H9 (cell line): Measurements from ENCODE around the gene DACT2. TPM values are rescaled to one million over a fixed set of nuclear protein-coding genes. Genes with fewer than 3 reads are reported as not detected.

Source experiments
- DNase-seq: peaks from one replicate; pipeline ENCODE4 v3.0.0-alpha.2; 2017
- H2AFZ ChIP-seq: one replicate; pipeline ENCODE4 v1.6.1; 2013; ENCODE audit warnings: mild to moderate bottlenecking, low read length, control low read depth, moderate library complexity
- H2AK5ac ChIP-seq: 2 replicates; pipeline ENCODE4 v1.6.1; 2013; ENCODE audit warnings: low read length, control low read depth, mixed read lengths; ENCODE audit not compliant: insufficient read length
- H2BK120ac ChIP-seq: one replicate; pipeline ENCODE4 v1.6.1; 2013; ENCODE audit warnings: low read depth, mild to moderate bottlenecking, low read length, control low read depth, inconsistent platforms; ENCODE audit not compliant: poor library complexity, severe bottlenecking
- H2BK12ac ChIP-seq: 2 replicates; pipeline ENCODE4 v1.6.1; 2013; ENCODE audit warnings: low read length, control low read depth, mixed read lengths, low read depth; ENCODE audit not compliant: insufficient read length
- H2BK15ac ChIP-seq: 2 replicates; pipeline ENCODE4 v1.6.1; 2013; ENCODE audit warnings: low read depth, low read length, control low read depth
- H2BK20ac ChIP-seq: one replicate; pipeline ENCODE4 v1.6.1; 2013; ENCODE audit warnings: low read depth, mild to moderate bottlenecking, low read length, control low read depth, inconsistent platforms; ENCODE audit not compliant: poor library complexity, severe bottlenecking
- H2BK5ac ChIP-seq: 2 replicates; pipeline ENCODE4 v1.6.1; 2013; ENCODE audit warnings: low read length, control low read depth, mixed read lengths; ENCODE audit not compliant: insufficient read length
- H3K14ac ChIP-seq: 2 replicates; pipeline ENCODE4 v1.6.1; 2013; ENCODE audit warnings: low read length, control low read depth; ENCODE audit not compliant: insufficient read depth
- H3K18ac ChIP-seq: 2 replicates; pipeline ENCODE4 v1.6.1; 2013; ENCODE audit warnings: low read depth, mild to moderate bottlenecking, mixed read lengths, low read length, control low read depth; ENCODE audit not compliant: insufficient read length
- H3K23ac ChIP-seq: 2 replicates; pipeline ENCODE4 v1.6.1; 2013; ENCODE audit warnings: low read length, control low read depth, mixed read lengths, low read depth; ENCODE audit not compliant: insufficient read length
- H3K23me2 ChIP-seq: 2 replicates; pipeline ENCODE4 v1.6.1; 2013; ENCODE audit warnings: low read depth, mild to moderate bottlenecking, mixed read lengths, low read length, control low read depth; ENCODE audit not compliant: insufficient read length, poor library complexity, severe bottlenecking
- H3K27ac ChIP-seq: 2 replicates; pipeline ENCODE4 v1.5.1; 2013; ENCODE audit warnings: low read length, control low read depth, mixed read lengths, low read depth; ENCODE audit not compliant: insufficient read length
- H3K27me3 ChIP-seq: 2 replicates; pipeline ENCODE4 v1.6.1; 2013; ENCODE audit warnings: low read length, control low read depth, inconsistent platforms; ENCODE audit not compliant: insufficient read depth
- H3K4ac ChIP-seq: 2 replicates; pipeline ENCODE4 v1.6.1; 2013; ENCODE audit warnings: low read depth, mild to moderate bottlenecking, control low read depth, inconsistent platforms, low read length, moderate library complexity
- H3K4me1 ChIP-seq: 2 replicates; pipeline ENCODE4 v1.6.1; 2013; ENCODE audit warnings: low read length, control low read depth, inconsistent platforms; ENCODE audit not compliant: insufficient read depth
- H3K4me2 ChIP-seq: 2 replicates; pipeline ENCODE4 v1.6.1; 2013; ENCODE audit warnings: low read length, control low read depth, mixed read lengths; ENCODE audit not compliant: insufficient read length, insufficient read depth
- H3K56ac ChIP-seq: 2 replicates; pipeline ENCODE4 v1.6.1; 2013; ENCODE audit warnings: low read depth, mild to moderate bottlenecking, mixed read lengths, low read length, control low read depth; ENCODE audit not compliant: insufficient read length
- H3K79me1 ChIP-seq: 2 replicates; pipeline ENCODE4 v1.6.1; 2013; ENCODE audit warnings: low read depth, mild to moderate bottlenecking, moderate library complexity, low read length, control low read depth, inconsistent platforms; ENCODE audit not compliant: insufficient read depth, poor library complexity, severe bottlenecking
- H3K79me2 ChIP-seq: 2 replicates; pipeline ENCODE4 v1.6.1; 2013; ENCODE audit warnings: low read length, control low read depth, inconsistent platforms; ENCODE audit not compliant: insufficient read depth
- H3K9ac ChIP-seq: 2 replicates; pipeline ENCODE4 v1.6.1; 2013; ENCODE audit warnings: low read length, control low read depth, mixed read lengths; ENCODE audit not compliant: insufficient read length; ENCODE audit errors: extremely low read depth
- H3K9me3 ChIP-seq: one replicate; pipeline ENCODE4 v1.6.1; 2013; ENCODE audit warnings: low read depth, low read length, inconsistent platforms; ENCODE audit not compliant: control insufficient read depth
- H3T11ph ChIP-seq: one replicate; pipeline ENCODE4 v1.6.1; 2013; ENCODE audit warnings: mild to moderate bottlenecking, low read length, control low read depth, inconsistent platforms
- H4K20me1 ChIP-seq: one replicate; pipeline ENCODE4 v1.6.1; 2013; ENCODE audit not compliant: control insufficient read depth, insufficient read length, insufficient read depth
- H4K5ac ChIP-seq: 2 replicates; pipeline ENCODE4 v1.6.1; 2013; ENCODE audit warnings: low read depth, mild to moderate bottlenecking, mixed read lengths, low read length, control low read depth; ENCODE audit not compliant: insufficient read length
- H4K8ac ChIP-seq: replicated peaks from 2 replicates; pipeline ENCODE4 v1.6.1; 2013; ENCODE audit warnings: low read length, control low read depth, mixed read lengths, low read depth; ENCODE audit not compliant: insufficient read length
- H4K91ac ChIP-seq: 2 replicates; pipeline ENCODE4 v1.6.1; 2013; ENCODE audit warnings: low read depth, mild to moderate bottlenecking, moderate library complexity, mixed read lengths, low read length, control low read depth; ENCODE audit not compliant: insufficient read length
- H3K27ac Mint-ChIP-seq, 3 experiments: 2 replicates in 2 of 3; 3 replicates in 1 of 3; pipeline ENCODE4 v1.8.0; 2020 to 2021; ENCODE audit warnings: mixed read lengths in 3 of 3, mild to moderate bottlenecking in 1 of 3, moderate library complexity in 1 of 3
- H3K27me3 Mint-ChIP-seq: 2 replicates; pipeline ENCODE4 v1.8.0; 2021; ENCODE audit warnings: low read depth, mild to moderate bottlenecking, moderate library complexity, mixed read lengths
- H3K36me3 Mint-ChIP-seq, 3 experiments: 2 replicates in 2 of 3; 3 replicates in 1 of 3; pipeline ENCODE4 v1.8.0; 2020 to 2021; ENCODE audit warnings: low read depth in 3 of 3, mixed read lengths in 3 of 3; ENCODE audit not compliant: insufficient read depth in 1 of 3
- H3K4me1 Mint-ChIP-seq, 2 experiments: 2 replicates each; pipeline ENCODE4 v1.8.0; 2020; ENCODE audit warnings: mixed read lengths in 2 of 2
- H3K4me3 Mint-ChIP-seq, 2 experiments: 2 replicates in 1 of 2; 3 replicates in 1 of 2; pipeline ENCODE4 v1.8.0; 2020 to 2021; ENCODE audit warnings: mild to moderate bottlenecking in 2 of 2, mixed read lengths in 2 of 2, moderate library complexity in 1 of 2
- H3K9me3 Mint-ChIP-seq, 2 experiments: 2 replicates in 1 of 2; 3 replicates in 1 of 2; pipeline ENCODE4 v1.8.0; 2020; ENCODE audit warnings: mild to moderate bottlenecking in 2 of 2, mixed read lengths in 2 of 2, moderate library complexity in 1 of 2
- WGBS: extraction: QIAGEN DNeasy Blood & Tissue Kit; methylation state at CpG from one replicate; pipeline ENCODE4 v1.1.7; 2013; ENCODE audit warnings: missing lambda C conversion rate, low lambda C conversion rate, mixed read lengths; ENCODE audit not compliant: insufficient read length; ENCODE audit errors: extremely low coverage; 5-methylcytosine and 5-hydroxymethylcytosine counted together
- total RNA-seq: library from RNA; stranded (reverse); gene quantifications from 2 replicates; pipeline ENCODE4 v1.2.1, GENCODE V29; 2021
- TF ChIP-seq, protein P1 (sequence below): fragments of 200-600 bp; sonication (generic); conservative IDR thresholded peaks from 3 replicates; pipeline ENCODE4 v1.8.0; 2021; ENCODE audit warnings: antibody characterized with exemption, mild to moderate bottlenecking

The DACT2 gene
- total RNA-seq, 1 experiment from 2014 or later: 1.8 TPM

DNA sequence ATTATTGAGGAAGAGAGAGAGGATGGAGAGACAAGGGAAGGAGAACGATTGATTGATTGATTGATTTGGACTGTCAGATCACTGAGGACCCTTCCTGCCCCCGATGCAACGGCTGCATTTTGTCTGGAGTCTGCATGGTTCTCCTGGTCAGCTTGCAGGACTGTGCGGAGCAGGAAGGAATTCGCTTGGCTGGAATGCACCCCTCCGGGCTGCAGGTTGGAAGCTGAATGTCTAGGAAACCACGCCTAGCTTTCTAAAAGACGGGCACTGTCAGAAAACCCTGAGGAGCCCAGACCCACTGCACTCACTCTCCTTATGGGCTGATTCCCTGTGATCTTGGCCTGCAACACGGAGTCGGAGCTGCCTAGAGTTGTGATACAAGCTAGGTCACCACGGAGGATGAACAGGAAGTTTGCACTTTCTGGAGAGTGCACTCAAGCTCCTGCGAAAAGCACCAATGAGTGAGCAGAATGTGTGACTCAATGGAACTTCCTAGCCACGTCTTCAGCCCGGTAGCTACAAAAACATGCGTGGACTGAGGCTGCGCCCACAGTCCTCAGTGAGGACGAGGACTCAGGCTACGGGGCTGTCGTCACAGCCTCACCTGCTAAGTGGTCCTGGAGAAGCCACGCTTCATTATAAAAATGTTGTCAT, 14.4 kb downstream of the DACT2 start:
- Histone ChIP-seq H3K23me2 (no peaks in the 10 kb centered on the region), H3K79me2 (no peaks in the 10 kb centered on the region), H2BK15ac (no peak overlapping the region), H2BK20ac (no peak overlapping the region), H3K18ac (no peak overlapping the region), H3K56ac (no peak overlapping the region), H4K5ac (no peak overlapping the region), H3K27ac (no peak overlapping the region), H2BK120ac (no peak overlapping the region), H3K4ac (no peak overlapping the region), H4K8ac (no peak overlapping the region), H2BK12ac (no peak overlapping the region), H4K91ac (no peak overlapping the region), H3K27me3 (no peaks in the 10 kb centered on the region), H3K4me1 (peaks cover 8% of the 10 kb centered on the region; the same call in 1 of the 2 replicates), H3K9ac (no peak overlapping the region), H3K9me3 (no peaks in the 10 kb centered on the region), H2AFZ (no peak overlapping the region), H3K23ac (no peak overlapping the region), H3K14ac (0 out of 2 replicates have a peak overlapping the region, but pooled peaks have one; percentile 17), H2BK5ac (no peak overlapping the region), H3K4me2 (no peak overlapping the region), H3T11ph (no peak overlapping the region), H3K79me1 (no peaks in the 10 kb centered on the region), H4K20me1 (no peaks in the 10 kb centered on the region), H2AK5ac (no peak overlapping the region)
- DNase-seq: no peak
- TF ChIP-seq, protein P1, sequence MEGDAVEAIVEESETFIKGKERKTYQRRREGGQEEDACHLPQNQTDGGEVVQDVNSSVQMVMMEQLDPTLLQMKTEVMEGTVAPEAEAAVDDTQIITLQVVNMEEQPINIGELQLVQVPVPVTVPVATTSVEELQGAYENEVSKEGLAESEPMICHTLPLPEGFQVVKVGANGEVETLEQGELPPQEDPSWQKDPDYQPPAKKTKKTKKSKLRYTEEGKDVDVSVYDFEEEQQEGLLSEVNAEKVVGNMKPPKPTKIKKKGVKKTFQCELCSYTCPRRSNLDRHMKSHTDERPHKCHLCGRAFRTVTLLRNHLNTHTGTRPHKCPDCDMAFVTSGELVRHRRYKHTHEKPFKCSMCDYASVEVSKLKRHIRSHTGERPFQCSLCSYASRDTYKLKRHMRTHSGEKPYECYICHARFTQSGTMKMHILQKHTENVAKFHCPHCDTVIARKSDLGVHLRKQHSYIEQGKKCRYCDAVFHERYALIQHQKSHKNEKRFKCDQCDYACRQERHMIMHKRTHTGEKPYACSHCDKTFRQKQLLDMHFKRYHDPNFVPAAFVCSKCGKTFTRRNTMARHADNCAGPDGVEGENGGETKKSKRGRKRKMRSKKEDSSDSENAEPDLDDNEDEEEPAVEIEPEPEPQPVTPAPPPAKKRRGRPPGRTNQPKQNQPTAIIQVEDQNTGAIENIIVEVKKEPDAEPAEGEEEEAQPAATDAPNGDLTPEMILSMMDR: no peak
- H3K9me3 Mint-ChIP-seq: no peaks in the 10 kb centered on the region
- peaks cover 0 to 11% (median 11%) of the 10 kb centered on the region in 3 experiments; a peak in 4 of 7 replicates for H3K36me3 Mint-ChIP-seq
- WGBS: no CpG with 5 or more reads among the region's 20 CpGs
- H3K4me3 Mint-ChIP-seq: no peak overlapping the region
- H3K27me3 Mint-ChIP-seq: peaks cover 57% of the 10 kb centered on the region
- no peak overlapping the region; a peak in 1 of 7 replicates for H3K27ac Mint-ChIP-seq
- H3K4me1 Mint-ChIP-seq: peaks cover 37 to 39% of the 10 kb centered on the region in 2 experiments
